HL-60/S4 treated with retinoic acid at 250 ng/mL for 4 days and 3 days (cell line): ENCODE measurements around the gene LRRC51.

Experiments
- in situ Hi-C: fragments of 300-500 bp; cut with MboI; formaldehyde crosslinking; loops from 2 replicates; pipeline ENCODE4 v1.7.0; 2022; ENCODE audit warnings: low sequenced_read_pairs

The LRRC51 gene

GRCh38 chr11:72080326-72081183 is at the start of gene LRRC51, which contains the start of gene NUMA1:
Gene LRRC51, plus strand, starts transcription at chr11:72080850. Its CDS starts 8,234 bp downstream, at chr11:72089084.
Gene NUMA1, minus strand, starts transcription at chr11:72080542. Its CDS starts 44,599 bp downstream, at chr11:72035943.
- in situ Hi-C loops: no loop called here

- in situ Hi-C loops: loop anchor here (25.0 kb wide), 1 partner anchor 401 kb away; the partner anchor contains the start of gene CLPB
Measured at GRCh38 chr11:72036687-72037086, 44.0 kb upstream of the LRRC51 start.

- in situ Hi-C loops: loop anchor here (25.0 kb wide), 1 partner anchor 400 kb away; the partner anchor contains the start of gene CLPB
Measured at GRCh38 chr11:72037554-72038311, 42.9 kb upstream of the LRRC51 start.

- in situ Hi-C loops: loop anchor here (25.0 kb wide), 1 partner anchor 399 kb away; the partner anchor contains the start of gene CLPB
Measured at GRCh38 chr11:72038491-72038890, 42.2 kb upstream of the LRRC51 start.

- in situ Hi-C loops: loop anchor here (25.0 kb wide), 1 partner anchor 398 kb away; the partner anchor contains the start of gene CLPB
Measured at GRCh38 chr11:72039031-72039855, 41.4 kb upstream of the LRRC51 start.

- in situ Hi-C loops: loop anchor here (25.0 kb wide), 1 partner anchor 397 kb away; the partner anchor contains the start of gene CLPB
Measured at GRCh38 chr11:72039856-72040401, 40.7 kb upstream of the LRRC51 start.

- in situ Hi-C loops: loop anchor here (25.0 kb wide), 1 partner anchor 397 kb away; the partner anchor contains the start of gene CLPB
Measured at GRCh38 chr11:72040491-72041363, 39.9 kb upstream of the LRRC51 start.

GRCh38 chr11:72041364-72042063 is 39.1 kb upstream of the LRRC51 start:
- in situ Hi-C loops: loop anchor here (25.0 kb wide), 1 partner anchor 396 kb away; the partner anchor contains the start of gene CLPB

- in situ Hi-C loops: loop anchor here (25.0 kb wide), 1 partner anchor 395 kb away; the partner anchor contains the start of gene CLPB
Measured at GRCh38 chr11:72042064-72042745, 38.4 kb upstream of the LRRC51 start.

GRCh38 chr11:72045849-72046248 is 34.8 kb upstream of the LRRC51 start:
- in situ Hi-C loops: loop anchor here (25.0 kb wide), 1 partner anchor 391 kb away; the partner anchor contains the start of gene CLPB

GRCh38 chr11:72048766-72049460 is 31.7 kb upstream of the LRRC51 start:
- in situ Hi-C loops: loop anchor here (25.0 kb wide), 1 partner anchor 388 kb away; the partner anchor contains the start of gene CLPB

GRCh38 chr11:72058416-72059034 is 22.1 kb upstream of the LRRC51 start:
- in situ Hi-C loops: no loop called here

GRCh38 chr11:72061739-72062396 is 18.8 kb upstream of the LRRC51 start:
- in situ Hi-C loops: no loop called here

- in situ Hi-C loops: no loop called here
Measured at GRCh38 chr11:72066855-72067254, 13.8 kb upstream of the LRRC51 start.

GRCh38 chr11:72067266-72067665 is 13.4 kb upstream of the LRRC51 start:
- in situ Hi-C loops: no loop called here

- in situ Hi-C loops: no loop called here
Measured at GRCh38 chr11:72067676-72068075, 13.0 kb upstream of the LRRC51 start.
